ENCODE results near the gene NDST1. TPM values are rescaled to one million over a fixed set of nuclear protein-coding genes. Genes with fewer than 3 reads are reported as not detected.

Gene NDST1
- total RNA-seq, 6 experiments from 2014 or later: 126 to 199 (median 147) TPM

- no peak for TF ChIP-seq CTCF (IDR thresholded peaks at IDR 0.05)
- Mint-ChIP-seq H3K27me3 (ENCODE audit: insufficient read depth) (0 out of 2 replicates have a peak, but pooled peaks cover 3% of the 10 kb centered on the region), H3K4me3 (no peak overlapping the region), H3K9me3 (no peaks in the 10 kb centered on the region), H3K36me3 (ENCODE audit: low read depth) (no peaks in the 10 kb centered on the region; the same call in 1 of the 2 replicates), H3K4me1 (ENCODE audit: low read depth) (peaks cover 68% of the 10 kb centered on the region), H3K27ac (no peak overlapping the region)
- DNase-seq: no peak
Observed at GRCh38 chr5:150509992-150510391, 2.1 kb downstream of the NDST1 start.

GRCh38 chr5:150510460-150511263 lies 2.7 kb downstream of the NDST1 start:
- DNase-seq: no peak
- H3K27me3 Mint-ChIP-seq (ENCODE audit: insufficient read depth): peaks cover 3% of the 10 kb centered on the region; the same call in 1 of the 2 replicates
- no peak for TF ChIP-seq CTCF (IDR thresholded peaks at IDR 0.05)
- H3K9me3 Mint-ChIP-seq: no peaks in the 10 kb centered on the region
- H3K4me1 Mint-ChIP-seq (ENCODE audit: low read depth): peaks cover 69% of the 10 kb centered on the region
- no peaks in the 10 kb centered on the region; the same call in 1 of the 2 replicates for H3K36me3 Mint-ChIP-seq (ENCODE audit: low read depth)
- H3K4me3 Mint-ChIP-seq: no peak overlapping the region
- H3K27ac Mint-ChIP-seq: peak overlapping the region; percentile 61

GRCh38 chr5:150511578-150512367 lies 3.8 kb downstream of the NDST1 start:
- no peak for TF ChIP-seq CTCF (IDR thresholded peaks at IDR 0.05)
- peak overlapping the region; percentile 14 for H3K4me3 Mint-ChIP-seq
- peak; percentile 48 for DNase-seq
- H3K36me3 Mint-ChIP-seq (ENCODE audit: low read depth): no peaks in the 10 kb centered on the region; the same call in 1 of the 2 replicates
- H3K27me3 Mint-ChIP-seq (ENCODE audit: insufficient read depth): peaks cover 3% of the 10 kb centered on the region; the same call in 1 of the 2 replicates
- H3K27ac Mint-ChIP-seq: peak overlapping the region; percentile 65
- peaks cover 80% of the 10 kb centered on the region for H3K4me1 Mint-ChIP-seq (ENCODE audit: low read depth)
- no peaks in the 10 kb centered on the region for H3K9me3 Mint-ChIP-seq

GRCh38 chr5:150512368-150512747 lies 4.4 kb downstream of the NDST1 start:
- no peak for DNase-seq
- no peak for TF ChIP-seq CTCF (IDR thresholded peaks at IDR 0.05)
- no peak overlapping the region for H3K4me3 Mint-ChIP-seq
- H3K36me3 Mint-ChIP-seq (ENCODE audit: low read depth): no peaks in the 10 kb centered on the region; the same call in 1 of the 2 replicates
- H3K27ac Mint-ChIP-seq: peak overlapping the region; percentile 65
- peaks cover 83% of the 10 kb centered on the region for H3K4me1 Mint-ChIP-seq (ENCODE audit: low read depth)
- H3K27me3 Mint-ChIP-seq (ENCODE audit: insufficient read depth): peaks cover 3% of the 10 kb centered on the region; the same call in 1 of the 2 replicates
- H3K9me3 Mint-ChIP-seq: no peaks in the 10 kb centered on the region

GRCh38 chr5:150513375-150514309 lies 5.7 kb downstream of the NDST1 start:
- Mint-ChIP-seq H3K27ac (peak overlapping the region; percentile 74), H3K27me3 (ENCODE audit: insufficient read depth) (no peaks in the 10 kb centered on the region; the same call in 1 of the 2 replicates), H3K9me3 (no peaks in the 10 kb centered on the region), H3K36me3 (ENCODE audit: low read depth) (no peaks in the 10 kb centered on the region; the same call in 1 of the 2 replicates), H3K4me1 (ENCODE audit: low read depth) (peaks cover 83% of the 10 kb centered on the region), H3K4me3 (peak overlapping the region; percentile 50; the same call in 1 of the 2 replicates)
- TF ChIP-seq CTCF (IDR thresholded peaks at IDR 0.05): peak; percentile 60
- DNase-seq: no peak
